OCI-LY1 (cell line): ENCODE results near the gene ELFN1.

Experiments used
- H2AFZ ChIP-seq: fragments of 200-600 bp; sonication (generic), shearing (Covaris generic); 2 replicates; pipeline ENCODE4 v1.6.0; 2014; ENCODE audit warnings: antibody characterized with exemption, mild to moderate bottlenecking, low read length
- H3F3A ChIP-seq: fragments of 200-600 bp; sonication (generic), shearing (Covaris generic); 2 replicates; pipeline ENCODE4 v1.6.0; 2014; ENCODE audit warnings: mild to moderate bottlenecking, antibody characterized with exemption, low read length, moderate library complexity; ENCODE audit not compliant: insufficient read depth
- H3K27ac ChIP-seq: fragments of 200-600 bp; sonication (generic); 2 replicates; pipeline ENCODE4 v1.5.1; 2014; ENCODE audit warnings: low read length, mixed run types, mild to moderate bottlenecking, low read depth; ENCODE audit not compliant: poor library complexity, severe bottlenecking
- H3K27me3 ChIP-seq: fragments of 200-600 bp; sonication (generic); 2 replicates; pipeline ENCODE4 v1.6.0; 2014; ENCODE audit warnings: antibody characterized with exemption, mild to moderate bottlenecking, low read length, moderate library complexity; ENCODE audit not compliant: insufficient read depth
- H3K36me3 ChIP-seq: fragments of 200-600 bp; sonication (generic); 2 replicates; pipeline ENCODE4 v1.6.1; 2014; ENCODE audit warnings: mild to moderate bottlenecking, antibody characterized with exemption, low read length, moderate library complexity, mixed read lengths; ENCODE audit not compliant: insufficient read depth
- H3K4me1 ChIP-seq: fragments of 200-600 bp; sonication (generic); 2 replicates; pipeline ENCODE4 v1.5.1; 2014; ENCODE audit warnings: mild to moderate bottlenecking, low read length, moderate library complexity; ENCODE audit not compliant: insufficient read depth, severe bottlenecking
- H3K4me2 ChIP-seq: fragments of 200-600 bp; sonication (generic), shearing (Covaris generic); 2 replicates; pipeline ENCODE4 v1.6.1; 2014; ENCODE audit warnings: low read length
- H3K4me3 ChIP-seq: fragments of 200-600 bp; sonication (generic); 2 replicates; pipeline ENCODE4 v1.5.1; 2014; ENCODE audit warnings: low read length, low read depth, mild to moderate bottlenecking, mixed read lengths; ENCODE audit not compliant: poor library complexity, severe bottlenecking
- H3K79me2 ChIP-seq: fragments of 200-600 bp; shearing (Covaris generic); 2 replicates; pipeline ENCODE4 v1.6.1; 2016; ENCODE audit warnings: mixed run types, low read length, mixed read lengths; ENCODE audit not compliant: insufficient read depth
- H3K9ac ChIP-seq: fragments of 200-600 bp; sonication (generic), shearing (Covaris generic); 2 replicates; pipeline ENCODE4 v1.6.1; 2014; ENCODE audit warnings: mild to moderate bottlenecking, low read length, mixed read lengths
- H3K9me2 ChIP-seq: fragments of 200-600 bp; sonication (generic), shearing (Covaris generic); 2 replicates; pipeline ENCODE4 v1.6.1; 2014; ENCODE audit warnings: low read depth, mild to moderate bottlenecking, low read length, mixed read lengths
- H3K9me3 ChIP-seq: fragments of 200-600 bp; shearing (Covaris generic); 2 replicates; pipeline ENCODE4 v1.6.1; 2014; ENCODE audit warnings: low read length, mixed read lengths
- H4K20me1 ChIP-seq: fragments of 200-600 bp; sonication (generic), shearing (Covaris generic); 2 replicates; pipeline ENCODE4 v1.6.0; 2016; ENCODE audit warnings: mild to moderate bottlenecking, low read length; ENCODE audit not compliant: insufficient read depth
- CTCF ChIP-seq: fragments of 200-600 bp; sonication (generic), shearing (Covaris generic); IDR thresholded peaks from 2 replicates; pipeline ENCODE4 v1.5.1; 2017; ENCODE audit warnings: mild to moderate bottlenecking, antibody characterized with exemption, low read length, moderate library complexity, mixed read lengths
- EZH2 ChIP-seq: fragments of 200-600 bp; sonication (generic), shearing (Covaris generic); IDR thresholded peaks from 2 replicates; pipeline ENCODE4 v1.8.0; 2017; ENCODE audit warnings: borderline replicate concordance, mixed run types, mild to moderate bottlenecking, antibody characterized with exemption, low read length, moderate library complexity, mixed read lengths

ELFN1 gene

GRCh38 chr7:1637155-1637554, 32.9 kb upstream of the ELFN1 start:
- Histone ChIP-seq H3K36me3 (no peaks in the 10 kb centered on the region; the same call in 1 of the 2 replicates), H3F3A (no peaks in the 10 kb centered on the region), H3K79me2 (no peaks in the 10 kb centered on the region), H3K9ac (no peak overlapping the region), H3K4me2 (no peak overlapping the region), H3K27ac (no peak overlapping the region), H4K20me1 (no peaks in the 10 kb centered on the region), H3K4me3 (no peak overlapping the region), H3K9me3 (0 out of 2 replicates have a peak, but pooled peaks cover 3% of the 10 kb centered on the region), H2AFZ (no peak overlapping the region), H3K27me3 (peaks cover 4% of the 10 kb centered on the region; the same call in 1 of the 2 replicates), H3K9me2 (no peaks in the 10 kb centered on the region), H3K4me1 (no peaks in the 10 kb centered on the region)
- TF ChIP-seq EZH2 = no peak
- no peak for TF ChIP-seq CTCF

GRCh38 chr7:1638215-1638661, 31.8 kb upstream of the ELFN1 start:
- TF ChIP-seq EZH2 (no peak), CTCF (no peak)
- Histone ChIP-seq H3K4me1 (no peaks in the 10 kb centered on the region), H3K9me2 (no peaks in the 10 kb centered on the region), H3K36me3 (no peaks in the 10 kb centered on the region; the same call in 1 of the 2 replicates), H3K4me3 (no peak overlapping the region), H4K20me1 (no peaks in the 10 kb centered on the region), H3K4me2 (no peak overlapping the region), H3K27ac (no peak overlapping the region), H3F3A (no peaks in the 10 kb centered on the region), H3K9me3 (0 out of 2 replicates have a peak, but pooled peaks cover 3% of the 10 kb centered on the region), H3K9ac (no peak overlapping the region), H2AFZ (no peak overlapping the region), H3K27me3 (peaks cover 4% of the 10 kb centered on the region; the same call in 1 of the 2 replicates), H3K79me2 (no peaks in the 10 kb centered on the region)

- Histone ChIP-seq H3K4me3 (no peak overlapping the region), H3K27ac (no peak overlapping the region), H3K79me2 (no peaks in the 10 kb centered on the region), H3K4me1 (no peaks in the 10 kb centered on the region), H4K20me1 (no peaks in the 10 kb centered on the region), H3K9me2 (no peaks in the 10 kb centered on the region), H3K4me2 (no peak overlapping the region), H3K36me3 (no peaks in the 10 kb centered on the region; the same call in 1 of the 2 replicates), H3F3A (no peaks in the 10 kb centered on the region), H2AFZ (no peak overlapping the region), H3K27me3 (peaks cover 4% of the 10 kb centered on the region; the same call in 1 of the 2 replicates), H3K9me3 (0 out of 2 replicates have a peak, but pooled peaks cover 3% of the 10 kb centered on the region), H3K9ac (no peak overlapping the region)
- TF ChIP-seq CTCF (no peak), EZH2 (no peak)
Measured at GRCh38 chr7:1639071-1639470, 31.0 kb upstream of the ELFN1 start.
